NCI-H446 treated with DMSO at 0.1 percent for 48 hours (cell line): ENCODE measurements around the gene TMEM203.

Experiments used
- DNase-seq: peaks from one replicate; lab custom pipeline; 2025; lab: John Stamatoyannopoulos, UW

The TMEM203 gene

GRCh38 chr9:137228968-137229896, 23.8 kb upstream of the TMEM203 start:
- no peak for DNase-seq

DNA sequence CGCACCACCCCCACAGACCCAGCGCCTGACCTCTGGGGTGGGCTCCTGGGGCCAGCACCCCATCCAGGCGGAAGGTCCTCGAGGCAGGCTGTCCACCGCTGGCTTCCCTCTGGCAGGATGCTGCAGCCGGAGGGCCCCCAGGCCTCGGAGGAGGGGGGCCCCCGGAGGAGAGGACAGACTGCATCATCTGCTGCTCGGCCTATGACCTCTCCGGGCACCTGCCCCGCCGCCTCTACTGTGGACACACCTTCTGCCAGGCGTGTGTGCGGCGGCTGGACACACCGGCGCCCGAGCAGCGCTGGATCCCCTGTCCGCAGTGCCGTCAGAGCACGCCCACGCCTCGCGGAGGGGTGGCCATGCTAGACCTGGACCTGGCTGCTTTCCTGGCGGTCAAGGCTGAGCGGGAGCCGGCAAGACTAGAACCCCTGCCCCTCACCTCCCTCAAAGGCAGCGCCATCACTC, 23.1 kb upstream of the TMEM203 start:
- DNase-seq = no peak

- DNase-seq = no peak
These were observed 22.5 kb upstream of the TMEM203 start for GRCh38 chr9:137227853-137228505.

- no peak for DNase-seq
These were observed 21.8 kb upstream of the TMEM203 start, which contains the start of gene RNF224 for GRCh38 chr9:137227054-137227852. RNF224 (plus strand) TSS chr9:137227502; CDS start chr9:137228336, 834 bp downstream.

DNA sequence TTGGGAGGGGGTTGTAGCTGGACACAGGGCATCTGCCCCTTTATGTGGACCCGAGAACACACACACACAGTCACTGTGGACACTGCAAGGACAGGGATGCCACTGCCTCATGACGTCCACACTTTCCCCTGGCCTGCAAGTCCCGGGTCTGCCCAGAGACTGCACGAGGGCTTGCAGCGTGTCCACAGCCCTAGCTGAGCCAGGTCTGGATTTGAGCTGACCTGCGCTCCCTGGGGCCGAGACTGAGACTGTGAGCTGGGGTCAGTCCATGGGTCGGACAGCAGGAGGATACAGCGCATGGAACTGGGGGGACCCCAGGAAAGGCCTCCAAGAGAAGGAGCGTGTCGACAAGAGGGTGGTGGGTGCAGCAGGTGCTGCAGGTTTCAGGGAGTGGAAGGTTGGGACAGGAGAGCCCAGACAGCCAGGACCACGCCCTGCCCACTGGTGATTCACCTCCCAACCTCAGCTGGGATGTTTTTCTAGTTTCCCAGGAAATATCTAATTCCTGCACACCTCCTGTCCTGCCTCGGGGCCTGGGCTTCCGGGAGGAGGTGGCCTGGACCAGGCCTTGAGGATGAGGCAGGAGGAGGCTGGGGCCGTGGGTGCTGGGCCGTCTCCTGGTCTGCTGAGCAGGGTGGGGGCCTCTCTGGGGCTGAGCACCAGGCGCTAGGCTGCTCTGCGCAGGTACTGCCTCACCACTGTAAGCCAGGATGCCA, 21.0 kb upstream of the TMEM203 start:
- DNase-seq = no peak

DNA sequence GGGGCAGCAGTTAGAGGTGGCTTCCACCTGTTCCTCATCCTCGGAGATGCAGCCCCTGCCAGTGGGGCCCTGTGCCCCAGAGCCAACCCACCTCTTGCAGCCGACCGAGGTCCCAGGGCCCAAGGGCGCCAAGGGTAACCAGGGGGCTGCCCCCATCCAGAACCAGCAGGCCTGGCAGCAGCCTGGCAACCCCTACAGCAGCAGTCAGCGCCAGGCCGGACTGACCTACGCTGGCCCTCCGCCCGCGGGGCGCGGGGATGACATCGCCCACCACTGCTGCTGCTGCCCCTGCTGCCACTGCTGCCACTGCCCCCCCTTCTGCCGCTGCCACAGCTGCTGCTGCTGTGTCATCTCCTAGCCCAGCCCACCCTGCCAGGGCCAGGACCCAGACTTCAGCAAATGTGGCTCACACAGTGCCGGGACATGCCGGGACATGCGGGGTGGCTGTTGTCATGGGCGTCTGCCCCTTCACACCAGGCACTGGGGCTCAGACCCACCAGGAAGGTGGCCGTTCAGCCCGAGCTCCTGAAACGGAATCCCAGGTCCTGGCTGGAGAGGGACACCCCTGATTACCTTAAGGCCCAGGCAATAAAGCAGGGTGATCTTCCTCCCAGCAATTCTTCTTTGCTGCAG, 20.4 kb upstream of the TMEM203 start:
- DNase-seq = no peak

- DNase-seq = no peak
These were observed 19.6 kb upstream of the TMEM203 start, which contains the start of gene CYSRT1 for GRCh38 chr9:137224830-137225694. CYSRT1 (plus strand) TSS chr9:137225174; CDS start chr9:137225622, 448 bp downstream.

- peak; percentile 89 for DNase-seq
These were observed 17.9 kb upstream of the TMEM203 start for GRCh38 chr9:137223078-137223970.

- DNase-seq = no peak
These were observed 17.0 kb upstream of the TMEM203 start, which contains the start of gene RNF208 for GRCh38 chr9:137222190-137223077. RNF208 (minus strand) TSS chr9:137222240; CDS start chr9:137221212, 1,028 bp downstream.

DNA sequence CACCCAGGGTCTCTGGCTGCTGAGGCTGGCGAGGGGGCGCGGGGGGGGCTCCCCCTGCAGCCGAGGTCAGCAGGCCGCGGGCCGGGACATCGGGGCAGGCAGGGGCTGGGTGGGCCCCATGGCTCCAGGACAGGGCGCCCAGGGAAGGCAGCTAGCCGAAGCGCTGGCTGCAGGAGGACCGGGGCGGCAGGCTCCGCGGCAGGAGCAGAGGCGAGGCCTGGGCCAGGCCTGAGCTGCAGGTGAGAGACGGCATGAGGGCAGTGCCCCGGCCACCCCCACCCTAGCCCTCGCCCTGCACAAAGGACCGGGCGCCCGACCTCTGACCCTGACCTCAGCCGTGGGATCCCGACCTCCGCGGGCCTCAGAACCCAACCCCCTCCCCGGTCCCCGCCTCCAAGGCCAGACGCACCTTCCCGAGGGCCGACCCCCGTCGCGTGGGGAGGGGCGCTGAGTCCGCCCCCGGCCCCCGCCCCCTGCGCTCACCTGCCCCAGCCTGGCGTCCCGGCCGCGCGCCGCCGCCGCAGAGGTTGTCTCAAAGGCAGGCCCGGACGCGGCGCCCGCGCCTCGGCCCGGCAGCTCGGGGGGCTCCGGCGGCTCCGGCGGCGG, 16.2 kb upstream of the TMEM203 start:
- no peak for DNase-seq

GRCh38 chr9:137221095-137221505, 15.7 kb upstream of the TMEM203 start:
- no peak for DNase-seq

GRCh38 chr9:137220317-137221094, 15.1 kb upstream of the TMEM203 start:
- no peak for DNase-seq

DNA sequence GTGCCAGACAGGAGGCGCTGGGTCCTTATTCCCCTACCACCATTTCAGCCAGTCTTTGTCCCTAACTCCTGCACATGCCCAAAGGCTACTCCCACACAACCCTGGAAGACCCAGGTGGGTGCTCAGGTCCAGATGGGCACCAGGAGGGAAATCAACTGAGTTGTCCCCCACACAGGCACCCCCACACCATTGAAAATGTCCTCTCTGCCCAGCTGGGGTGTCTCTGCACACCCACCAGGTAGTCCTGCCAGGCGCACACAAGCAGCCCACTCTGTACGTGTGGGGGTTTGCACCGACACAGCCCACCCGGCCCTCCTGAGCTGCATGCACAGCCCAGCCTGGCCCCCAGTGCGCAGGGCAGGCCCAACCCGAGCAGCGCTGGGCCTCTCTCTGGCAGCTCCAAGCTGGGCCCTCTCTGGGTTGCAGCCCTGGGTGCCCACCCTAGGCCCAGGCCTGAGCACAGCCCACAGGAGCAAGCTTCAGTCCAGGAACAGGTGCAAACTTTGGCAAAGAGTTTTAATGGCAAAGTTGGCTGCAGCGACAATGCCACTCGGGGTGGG, 14.4 kb upstream of the TMEM203 start:
- no peak for DNase-seq

- no peak for DNase-seq
These were observed 13.4 kb upstream of the TMEM203 start for GRCh38 chr9:137218754-137219271.

DNA sequence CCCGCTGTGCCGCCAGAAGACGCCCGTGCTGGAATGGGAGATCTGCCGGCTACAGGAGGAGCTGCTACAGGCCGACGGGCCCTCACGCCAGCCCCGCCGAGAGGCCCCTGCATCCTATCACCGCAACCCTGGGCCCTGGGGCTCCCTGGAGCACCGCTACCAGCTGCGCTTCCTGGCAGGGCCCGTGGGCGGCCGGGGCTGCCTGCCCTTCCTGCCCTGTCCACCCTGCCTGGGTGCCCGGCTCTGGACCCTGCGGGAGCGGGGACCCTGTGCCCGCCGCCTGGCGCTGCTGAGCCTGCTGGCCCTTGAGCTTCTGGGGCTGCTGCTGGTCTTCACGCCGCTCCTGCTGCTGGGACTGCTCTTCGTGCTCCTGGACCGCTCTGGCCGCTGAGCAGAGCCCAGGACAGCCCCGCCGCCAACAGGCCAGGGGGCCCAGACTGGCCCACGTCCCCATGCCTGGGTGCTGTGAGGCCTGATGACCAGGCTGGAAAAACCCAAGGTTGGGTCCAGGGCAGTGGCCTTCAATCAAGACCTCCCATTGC, 12.8 kb upstream of the TMEM203 start:
- no peak for DNase-seq
